Hepatocyte (in vitro differentiated cells): Measurements from ENCODE around the gene PACRG.

Experiments used
- EZH2 ChIP-seq: fragments of 200-600 bp; sonication (generic); IDR thresholded peaks from 2 replicates; pipeline ENCODE4 v1.6.1; 2016; ENCODE audit warnings: antibody characterized with exemption, mild to moderate bottlenecking, borderline replicate concordance
- EZH2phosphoT487 ChIP-seq: fragments of 200-600 bp; sonication (generic); IDR thresholded peaks from one replicate; pipeline ENCODE4 v1.6.1; 2018; ENCODE audit warnings: antibody characterized with exemption, mild to moderate bottlenecking, low read depth, moderate library complexity; ENCODE audit not compliant: unreplicated experiment, severe bottlenecking
- TF ChIP-seq, protein P1 (sequence below): fragments of 200-600 bp; sonication (generic); IDR thresholded peaks from 2 replicates; pipeline ENCODE4 v1.5.1; 2016; ENCODE audit warnings: antibody characterized with exemption, mild to moderate bottlenecking; ENCODE audit not compliant: poor library complexity

DNA sequence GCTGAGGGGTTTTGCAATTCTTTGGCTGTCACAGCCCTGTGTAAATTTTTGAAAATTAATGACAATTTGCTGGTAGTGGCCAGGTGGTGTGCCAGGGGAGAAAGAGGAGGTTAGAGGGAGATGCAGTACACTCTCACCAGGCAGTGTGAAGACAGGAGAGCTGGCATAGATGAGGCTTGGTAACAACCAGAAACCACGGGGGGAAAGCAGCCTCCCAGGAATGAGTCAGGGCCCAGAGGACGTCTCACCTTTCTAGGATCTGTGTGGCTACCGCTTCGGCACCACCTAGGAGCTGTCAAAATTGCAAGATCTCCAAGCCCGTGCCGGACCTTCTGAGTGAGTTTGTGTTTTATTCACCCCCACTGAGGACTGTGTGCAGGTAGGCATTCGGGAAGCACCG is 171.4 kb downstream of the PACRG start:
- TF ChIP-seq, protein P1, sequence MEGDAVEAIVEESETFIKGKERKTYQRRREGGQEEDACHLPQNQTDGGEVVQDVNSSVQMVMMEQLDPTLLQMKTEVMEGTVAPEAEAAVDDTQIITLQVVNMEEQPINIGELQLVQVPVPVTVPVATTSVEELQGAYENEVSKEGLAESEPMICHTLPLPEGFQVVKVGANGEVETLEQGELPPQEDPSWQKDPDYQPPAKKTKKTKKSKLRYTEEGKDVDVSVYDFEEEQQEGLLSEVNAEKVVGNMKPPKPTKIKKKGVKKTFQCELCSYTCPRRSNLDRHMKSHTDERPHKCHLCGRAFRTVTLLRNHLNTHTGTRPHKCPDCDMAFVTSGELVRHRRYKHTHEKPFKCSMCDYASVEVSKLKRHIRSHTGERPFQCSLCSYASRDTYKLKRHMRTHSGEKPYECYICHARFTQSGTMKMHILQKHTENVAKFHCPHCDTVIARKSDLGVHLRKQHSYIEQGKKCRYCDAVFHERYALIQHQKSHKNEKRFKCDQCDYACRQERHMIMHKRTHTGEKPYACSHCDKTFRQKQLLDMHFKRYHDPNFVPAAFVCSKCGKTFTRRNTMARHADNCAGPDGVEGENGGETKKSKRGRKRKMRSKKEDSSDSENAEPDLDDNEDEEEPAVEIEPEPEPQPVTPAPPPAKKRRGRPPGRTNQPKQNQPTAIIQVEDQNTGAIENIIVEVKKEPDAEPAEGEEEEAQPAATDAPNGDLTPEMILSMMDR: no peak
- TF ChIP-seq EZH2phosphoT487 (no peak), EZH2 (no peak)
